ENCODE data around the gene NCAM1.

The NCAM1 gene

GRCh38 chr11:112971195-112971594, 10.0 kb downstream of the NCAM1 start:
- Histone ChIP-seq H3K27ac (ENCODE audit: low read depth, low read length) (no peak overlapping the region), H3K9ac (ENCODE audit: low read length) (no peak overlapping the region), H3K36me3 (ENCODE audit: control insufficient read depth, insufficient read depth, low read length) (no peaks in the 10 kb centered on the region), H3K27me3 (ENCODE audit: control insufficient read depth, insufficient read depth, low read length) (no peaks in the 10 kb centered on the region; the same call in 1 of the 2 replicates), H3K9me3 (ENCODE audit: control insufficient read depth, insufficient read depth, low read depth, low read length) (no peaks in the 10 kb centered on the region), H3K4me1 (ENCODE audit: control insufficient read depth, insufficient read depth, low read length) (peaks cover 7% of the 10 kb centered on the region; the same call in 1 of the 2 replicates), H3K4me3 (ENCODE audit: low read depth, low read length) (no peak overlapping the region)

GRCh38 chr11:112971827-112972226, 10.6 kb downstream of the NCAM1 start:
- Histone ChIP-seq H3K36me3 (ENCODE audit: control insufficient read depth, insufficient read depth, low read length) (no peaks in the 10 kb centered on the region), H3K4me3 (ENCODE audit: low read depth, low read length) (no peak overlapping the region), H3K4me1 (ENCODE audit: control insufficient read depth, insufficient read depth, low read length) (peaks cover 7% of the 10 kb centered on the region; the same call in 1 of the 2 replicates), H3K27me3 (ENCODE audit: control insufficient read depth, insufficient read depth, low read length) (no peaks in the 10 kb centered on the region; the same call in 1 of the 2 replicates), H3K9me3 (ENCODE audit: control insufficient read depth, insufficient read depth, low read depth, low read length) (no peaks in the 10 kb centered on the region), H3K9ac (ENCODE audit: low read length) (no peak overlapping the region), H3K27ac (ENCODE audit: low read depth, low read length) (no peak overlapping the region)

GRCh38 chr11:112972399-112973145, 11.4 kb downstream of the NCAM1 start:
- H3K9ac ChIP-seq (ENCODE audit: low read length): no peak overlapping the region
- no peak overlapping the region for H3K27ac ChIP-seq (ENCODE audit: low read depth, low read length)
- H3K36me3 ChIP-seq (ENCODE audit: control insufficient read depth, insufficient read depth, low read length): no peaks in the 10 kb centered on the region
- H3K27me3 ChIP-seq (ENCODE audit: control insufficient read depth, insufficient read depth, low read length): no peaks in the 10 kb centered on the region; the same call in 1 of the 2 replicates
- no peaks in the 10 kb centered on the region for H3K9me3 ChIP-seq (ENCODE audit: control insufficient read depth, insufficient read depth, low read depth, low read length)
- H3K4me3 ChIP-seq (ENCODE audit: low read depth, low read length): no peak overlapping the region
- H3K4me1 ChIP-seq (ENCODE audit: control insufficient read depth, insufficient read depth, low read length): peaks cover 9% of the 10 kb centered on the region

- H3K27ac ChIP-seq (ENCODE audit: low read depth, low read length): no peak overlapping the region
- H3K27me3 ChIP-seq (ENCODE audit: control insufficient read depth, insufficient read depth, low read length): no peaks in the 10 kb centered on the region; the same call in 1 of the 2 replicates
- H3K9me3 ChIP-seq (ENCODE audit: control insufficient read depth, insufficient read depth, low read depth, low read length): no peaks in the 10 kb centered on the region
- H3K4me1 ChIP-seq (ENCODE audit: control insufficient read depth, insufficient read depth, low read length): peaks cover 10% of the 10 kb centered on the region
- no peak overlapping the region for H3K4me3 ChIP-seq (ENCODE audit: low read depth, low read length)
- H3K36me3 ChIP-seq (ENCODE audit: control insufficient read depth, insufficient read depth, low read length): no peaks in the 10 kb centered on the region
- H3K9ac ChIP-seq (ENCODE audit: low read length): no peak overlapping the region
Observed at GRCh38 chr11:112975051-112975450, 13.8 kb downstream of the NCAM1 start.

GRCh38 chr11:112975493-112975892, 14.3 kb downstream of the NCAM1 start:
- Histone ChIP-seq H3K36me3 (ENCODE audit: control insufficient read depth, insufficient read depth, low read length) (no peaks in the 10 kb centered on the region), H3K9ac (ENCODE audit: low read length) (no peak overlapping the region), H3K9me3 (ENCODE audit: control insufficient read depth, insufficient read depth, low read depth, low read length) (no peaks in the 10 kb centered on the region), H3K4me1 (ENCODE audit: control insufficient read depth, insufficient read depth, low read length) (peaks cover 10% of the 10 kb centered on the region), H3K4me3 (ENCODE audit: low read depth, low read length) (no peak overlapping the region), H3K27me3 (ENCODE audit: control insufficient read depth, insufficient read depth, low read length) (no peaks in the 10 kb centered on the region; the same call in 1 of the 2 replicates), H3K27ac (ENCODE audit: low read depth, low read length) (no peak overlapping the region)

- Histone ChIP-seq H3K27ac (ENCODE audit: low read depth, low read length) (no peak overlapping the region), H3K4me1 (ENCODE audit: control insufficient read depth, insufficient read depth, low read length) (peaks cover 10% of the 10 kb centered on the region), H3K9ac (ENCODE audit: low read length) (no peak overlapping the region), H3K27me3 (ENCODE audit: control insufficient read depth, insufficient read depth, low read length) (no peaks in the 10 kb centered on the region), H3K9me3 (ENCODE audit: control insufficient read depth, insufficient read depth, low read depth, low read length) (no peaks in the 10 kb centered on the region), H3K36me3 (ENCODE audit: control insufficient read depth, insufficient read depth, low read length) (no peaks in the 10 kb centered on the region), H3K4me3 (ENCODE audit: low read depth, low read length) (no peak overlapping the region)
Observed at GRCh38 chr11:112977755-112978154, 16.5 kb downstream of the NCAM1 start.

GRCh38 chr11:112983887-112984286, 22.7 kb downstream of the NCAM1 start:
- Histone ChIP-seq H3K27ac (ENCODE audit: low read depth, low read length) (no peak overlapping the region), H3K9ac (ENCODE audit: low read length) (no peak overlapping the region), H3K9me3 (ENCODE audit: control insufficient read depth, insufficient read depth, low read depth, low read length) (peaks cover 9% of the 10 kb centered on the region), H3K27me3 (ENCODE audit: control insufficient read depth, insufficient read depth, low read length) (no peaks in the 10 kb centered on the region), H3K36me3 (ENCODE audit: control insufficient read depth, insufficient read depth, low read length) (no peaks in the 10 kb centered on the region), H3K4me3 (ENCODE audit: low read depth, low read length) (no peak overlapping the region), H3K4me1 (ENCODE audit: control insufficient read depth, insufficient read depth, low read length) (peaks cover 5% of the 10 kb centered on the region; the same call in 1 of the 2 replicates)

GRCh38 chr11:112989198-112989597, 28.0 kb downstream of the NCAM1 start:
- Histone ChIP-seq H3K27ac (ENCODE audit: low read depth, low read length) (no peak overlapping the region), H3K9me3 (ENCODE audit: control insufficient read depth, insufficient read depth, low read depth, low read length) (peaks cover 14% of the 10 kb centered on the region), H3K36me3 (ENCODE audit: control insufficient read depth, insufficient read depth, low read length) (no peaks in the 10 kb centered on the region), H3K4me1 (ENCODE audit: control insufficient read depth, insufficient read depth, low read length) (no peaks in the 10 kb centered on the region), H3K9ac (ENCODE audit: low read length) (no peak overlapping the region), H3K27me3 (ENCODE audit: control insufficient read depth, insufficient read depth, low read length) (no peaks in the 10 kb centered on the region), H3K4me3 (ENCODE audit: low read depth, low read length) (no peak overlapping the region)

GRCh38 chr11:112993808-112994207, 32.6 kb downstream of the NCAM1 start:
- H3K27ac ChIP-seq (ENCODE audit: low read depth, low read length): no peak overlapping the region
- no peaks in the 10 kb centered on the region for H3K36me3 ChIP-seq (ENCODE audit: control insufficient read depth, insufficient read depth, low read length)
- H3K4me1 ChIP-seq (ENCODE audit: control insufficient read depth, insufficient read depth, low read length): no peaks in the 10 kb centered on the region
- peaks cover 5% of the 10 kb centered on the region for H3K9me3 ChIP-seq (ENCODE audit: control insufficient read depth, insufficient read depth, low read depth, low read length)
- H3K9ac ChIP-seq (ENCODE audit: low read length): no peak overlapping the region
- H3K27me3 ChIP-seq (ENCODE audit: control insufficient read depth, insufficient read depth, low read length): no peaks in the 10 kb centered on the region
- H3K4me3 ChIP-seq (ENCODE audit: low read depth, low read length): no peak overlapping the region

GRCh38 chr11:112995423-112996090, 34.3 kb downstream of the NCAM1 start:
- Histone ChIP-seq H3K27me3 (ENCODE audit: control insufficient read depth, insufficient read depth, low read length) (no peaks in the 10 kb centered on the region), H3K4me3 (ENCODE audit: low read depth, low read length) (no peak overlapping the region), H3K9me3 (ENCODE audit: control insufficient read depth, insufficient read depth, low read depth, low read length) (no peaks in the 10 kb centered on the region), H3K36me3 (ENCODE audit: control insufficient read depth, insufficient read depth, low read length) (no peaks in the 10 kb centered on the region), H3K4me1 (ENCODE audit: control insufficient read depth, insufficient read depth, low read length) (no peaks in the 10 kb centered on the region), H3K27ac (ENCODE audit: low read depth, low read length) (no peak overlapping the region), H3K9ac (ENCODE audit: low read length) (no peak overlapping the region)

GRCh38 chr11:112996994-112997393, 35.8 kb downstream of the NCAM1 start:
- H3K4me1 ChIP-seq (ENCODE audit: control insufficient read depth, insufficient read depth, low read length): no peaks in the 10 kb centered on the region
- no peak overlapping the region for H3K4me3 ChIP-seq (ENCODE audit: low read depth, low read length)
- H3K27ac ChIP-seq (ENCODE audit: low read depth, low read length): no peak overlapping the region
- H3K36me3 ChIP-seq (ENCODE audit: control insufficient read depth, insufficient read depth, low read length): no peaks in the 10 kb centered on the region
- H3K9ac ChIP-seq (ENCODE audit: low read length): no peak overlapping the region
- no peaks in the 10 kb centered on the region for H3K27me3 ChIP-seq (ENCODE audit: control insufficient read depth, insufficient read depth, low read length)
- H3K9me3 ChIP-seq (ENCODE audit: control insufficient read depth, insufficient read depth, low read depth, low read length): no peaks in the 10 kb centered on the region
